RKO (cell line): ENCODE data around the gene ISOC2.

Experiments
- DNase-seq: peaks from one replicate; pipeline ENCODE4 v3.0.0-alpha.2; 2016; ENCODE audit warnings: low spot score

Gene ISOC2

GRCh38 chr19:55406826-55407549 lies 54.5 kb downstream of the ISOC2 start:
- DNase-seq = no peak

- DNase-seq = no peak
Measured at GRCh38 chr19:55406091-55406825, 55.2 kb downstream of the ISOC2 start.

- no peak for DNase-seq
Measured at GRCh38 chr19:55405638-55406037, 55.8 kb downstream of the ISOC2 start.
